ENCODE results near the gene CREM.
"Not testable (repeated sequence)": the region's sequence is repeated elsewhere in the genome, so short reads cannot be mapped to it uniquely, and the experiment has no call there.

The CREM gene

DNA sequence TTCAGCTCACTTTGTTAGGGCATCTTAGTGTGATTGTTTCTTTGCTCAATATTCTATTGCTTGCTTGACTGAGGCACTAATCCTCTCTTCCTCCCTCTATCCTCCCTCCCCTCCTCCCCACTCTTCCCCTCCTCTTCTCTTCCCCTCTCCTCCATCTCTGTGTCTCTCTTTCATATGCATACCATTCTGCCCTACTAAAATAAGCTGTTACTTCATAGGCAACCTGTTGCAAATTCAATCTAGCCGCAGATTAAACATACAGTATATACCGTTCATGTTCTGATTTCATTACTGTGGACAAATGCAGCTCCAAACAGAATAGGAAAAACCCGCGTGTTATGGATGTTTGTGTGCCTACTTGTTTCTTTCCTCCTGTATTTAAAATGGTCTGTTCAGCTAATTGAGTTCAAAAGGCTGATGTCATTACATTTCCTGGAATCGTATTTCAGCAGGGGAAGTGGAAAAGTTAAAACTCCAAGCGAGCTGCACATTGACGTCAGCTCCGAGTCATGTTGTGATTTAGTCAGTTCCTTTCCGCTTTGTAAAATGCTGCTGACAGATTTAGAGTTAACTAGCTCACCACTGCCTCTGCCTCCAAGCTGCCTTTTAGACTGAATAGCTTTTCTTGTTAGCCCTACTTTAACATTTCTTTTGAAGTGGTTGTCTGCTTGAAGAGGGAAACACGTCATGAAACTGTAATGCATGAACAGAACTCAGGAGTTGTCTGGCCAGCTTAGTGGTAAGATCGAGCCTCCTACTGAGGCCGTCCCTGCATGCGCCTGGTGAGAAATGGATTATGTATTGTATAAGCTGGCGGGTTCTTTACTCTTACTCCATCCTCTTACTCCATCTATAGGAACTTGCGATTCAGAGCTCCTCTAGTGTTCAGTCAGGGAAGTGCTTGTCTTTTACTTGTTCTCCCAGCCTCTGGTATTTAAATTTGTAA lies 69.0 kb downstream of the CREM start:
- peak; percentile 88 to 97 for DNase-seq

GRCh38 chr10:35200487-35200886 lies 73.8 kb downstream of the CREM start:
- no peak for DNase-seq

- DNase-seq = no peak
Observed at GRCh38 chr10:35201234-35201633, 74.6 kb downstream of the CREM start.

- DNase-seq = no peak
Observed at GRCh38 chr10:35202050-35202449, 75.4 kb downstream of the CREM start.

DNA sequence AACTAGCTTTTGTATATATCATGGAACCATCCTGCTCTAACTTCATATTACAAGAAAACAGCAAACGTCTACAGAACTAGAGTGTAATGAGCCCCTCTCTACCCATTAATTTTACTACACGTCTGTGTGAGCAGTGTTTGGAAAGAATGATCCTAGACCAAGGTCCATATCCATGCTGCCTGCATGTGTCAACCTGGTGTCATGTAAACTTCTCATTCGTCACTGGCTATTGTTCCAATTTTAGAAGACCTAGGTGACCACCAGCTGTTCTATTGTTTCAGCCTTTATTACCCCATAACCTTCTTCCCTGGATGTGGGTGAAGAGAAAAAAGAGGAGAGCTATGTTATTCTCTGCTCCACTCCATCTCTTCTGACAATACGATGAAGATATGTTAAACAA lies 77.1 kb downstream of the CREM start:
- no peak for DNase-seq

GRCh38 chr10:35204650-35205319 lies 78.1 kb downstream of the CREM start:
- no peak for DNase-seq

- DNase-seq = no peak
Observed at GRCh38 chr10:35206274-35206673, 79.6 kb downstream of the CREM start.

- DNase-seq = no peak
Observed at GRCh38 chr10:35208536-35208935, 81.9 kb downstream of the CREM start.

GRCh38 chr10:35208949-35209613 lies 82.4 kb downstream of the CREM start:
- no peak for DNase-seq

DNA sequence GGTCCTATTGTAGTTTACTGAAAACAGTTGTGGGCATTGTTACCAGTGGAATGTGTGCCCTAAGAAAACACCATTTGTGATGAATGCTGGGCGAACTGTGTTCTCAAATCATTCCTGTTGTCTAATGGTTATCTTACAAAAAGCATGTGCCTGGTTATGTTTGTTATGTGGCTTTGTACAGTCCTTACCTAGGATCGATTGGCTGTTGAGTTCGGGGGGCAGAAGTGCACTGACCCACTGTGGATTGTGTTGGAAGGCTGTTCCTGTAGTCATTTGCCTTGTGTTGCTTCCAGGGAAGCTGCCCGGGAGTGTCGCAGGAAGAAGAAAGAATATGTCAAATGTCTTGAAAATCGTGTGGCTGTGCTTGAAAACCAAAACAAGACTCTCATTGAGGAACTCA lies 84.3 kb downstream of the CREM start:
- DNase-seq = no peak

DNA sequence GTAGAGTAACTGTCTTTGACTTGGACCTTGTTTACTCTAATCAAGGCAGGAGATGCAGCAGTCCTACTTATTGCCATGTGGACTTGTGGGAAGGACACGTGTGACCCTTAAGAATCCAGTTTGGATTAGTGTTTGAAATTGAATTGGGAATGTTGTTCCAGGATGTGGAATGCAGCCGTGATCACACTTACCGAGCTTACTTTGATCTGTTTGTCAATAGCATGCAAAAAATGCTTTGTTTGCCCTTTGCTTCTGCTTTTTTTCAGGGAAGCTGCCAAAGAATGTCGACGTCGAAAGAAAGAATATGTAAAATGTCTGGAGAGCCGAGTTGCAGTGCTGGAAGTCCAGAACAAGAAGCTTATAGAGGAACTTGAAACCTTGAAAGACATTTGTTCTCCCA lies 84.7 kb downstream of the CREM start:
- DNase-seq = no peak

GRCh38 chr10:35212856-35213255 lies 86.2 kb downstream of the CREM start:
- no peak for DNase-seq

GRCh38 chr10:35213699-35214098 lies 87.1 kb downstream of the CREM start:
- DNase-seq = no peak

DNA sequence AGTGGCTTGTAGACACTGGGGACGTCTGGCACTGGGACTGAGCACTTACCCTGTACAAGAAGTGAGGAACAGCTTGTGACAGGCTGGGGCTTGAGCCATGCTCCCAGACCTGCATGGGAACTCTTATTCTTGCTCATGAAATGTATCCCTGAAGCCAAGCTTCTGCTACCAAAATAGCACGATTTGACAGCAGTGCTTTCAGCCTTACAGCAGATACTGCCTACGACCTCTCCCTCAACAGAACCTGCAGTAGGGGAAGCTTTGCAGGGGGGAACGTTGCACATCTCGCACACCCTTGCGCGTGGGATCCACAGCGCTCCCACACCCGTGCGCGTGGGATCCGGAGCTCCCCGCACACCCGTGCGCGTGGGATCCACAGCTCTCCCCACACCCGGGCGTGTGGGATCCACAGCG lies 88.0 kb downstream of the CREM start:
- DNase-seq = no peak

DNA sequence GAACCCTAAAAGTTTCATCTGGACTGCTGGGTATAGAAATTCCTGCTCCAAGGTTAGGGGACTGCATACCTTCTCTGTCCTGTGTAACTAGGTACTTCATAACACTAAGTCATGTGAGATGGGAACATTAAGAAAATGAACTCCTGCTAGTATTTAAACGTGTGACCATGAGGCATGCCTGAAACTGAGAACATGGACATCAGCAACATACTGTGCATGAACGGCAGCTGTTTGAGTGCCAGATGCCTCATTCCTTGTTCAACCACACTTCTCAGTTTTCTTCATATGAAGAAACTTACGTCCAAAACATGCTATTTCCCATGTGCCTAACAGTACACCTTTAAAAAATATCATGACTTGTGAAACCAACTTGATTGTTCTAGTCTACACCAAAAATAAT lies 88.5 kb downstream of the CREM start:
- no peak for DNase-seq

- DNase-seq = no peak
Observed at GRCh38 chr10:35216303-35216905, 89.8 kb downstream of the CREM start.

GRCh38 chr10:35216956-35217355 lies 90.3 kb downstream of the CREM start:
- DNase-seq = not testable (repeated sequence)

DNA sequence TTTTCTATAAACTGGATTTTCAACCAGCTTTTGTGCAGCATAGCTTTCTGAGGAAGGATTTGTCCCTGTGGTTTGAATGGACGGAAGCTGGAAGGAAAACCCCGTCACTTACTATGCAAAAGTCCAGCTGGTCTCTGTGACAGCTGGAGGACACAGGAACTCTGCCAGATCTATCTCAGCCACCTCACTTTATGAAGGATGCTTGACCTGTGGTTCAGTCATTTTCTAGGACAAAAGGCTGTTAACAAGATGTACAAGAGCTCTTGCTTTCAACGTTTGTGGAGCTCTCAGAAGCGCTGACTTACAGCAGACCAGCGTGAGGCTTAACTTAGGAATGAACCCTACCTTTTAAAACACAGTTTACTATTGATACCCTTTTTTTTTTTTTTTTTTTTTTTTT lies 90.8 kb downstream of the CREM start:
- no peak for DNase-seq

GRCh38 chr10:35218339-35218955 lies 91.8 kb downstream of the CREM start:
- DNase-seq = peak; percentile 21 to 70

GRCh38 chr10:35219292-35219691 lies 92.6 kb downstream of the CREM start:
- DNase-seq = no peak

DNA sequence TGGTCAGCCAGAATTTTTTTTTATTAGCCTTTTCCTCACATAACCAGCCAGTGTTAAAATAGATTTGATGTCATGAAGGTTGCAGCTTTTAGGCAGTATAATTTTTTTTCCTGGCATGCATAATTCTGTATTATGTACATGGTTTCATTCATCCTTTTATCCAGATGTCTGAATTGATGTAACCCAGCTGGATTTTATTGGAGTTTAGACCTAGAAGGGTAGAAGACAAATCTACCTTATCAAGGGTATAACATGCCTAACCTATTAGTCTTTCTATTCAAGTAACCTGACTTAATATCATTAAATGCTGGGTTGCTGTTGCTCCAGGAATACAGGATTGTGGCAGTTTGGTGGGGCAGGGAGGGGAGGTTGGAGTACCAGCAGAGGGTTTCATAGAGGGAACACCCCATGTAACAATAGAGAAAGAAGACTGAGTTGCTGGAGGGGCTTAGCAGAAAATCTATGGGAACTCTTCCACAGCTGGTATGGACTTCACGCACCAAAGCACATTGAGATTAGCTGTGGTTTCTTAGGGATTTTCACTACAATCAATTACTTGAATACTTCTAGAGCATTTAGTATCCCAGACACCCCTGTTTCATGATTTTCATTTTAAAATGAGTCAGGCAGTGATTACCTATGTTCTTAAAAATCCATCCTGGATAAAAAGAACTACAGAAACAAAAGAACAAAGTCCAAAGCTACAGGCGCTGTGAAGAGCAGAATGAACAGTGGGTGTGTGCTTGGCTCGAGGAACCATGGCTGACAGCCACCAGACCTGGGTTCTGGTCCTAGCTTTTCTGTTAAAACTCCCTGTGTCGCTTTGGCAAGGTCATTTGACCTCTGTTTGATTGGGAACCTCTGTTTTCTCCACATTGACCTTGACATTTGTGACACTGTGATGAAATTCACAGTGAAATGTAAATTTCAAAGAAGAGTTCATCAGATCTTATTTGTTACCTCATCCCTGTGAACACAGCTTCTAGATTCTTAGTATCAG lies 93.5 kb downstream of the CREM start:
- DNase-seq = no peak

DNA sequence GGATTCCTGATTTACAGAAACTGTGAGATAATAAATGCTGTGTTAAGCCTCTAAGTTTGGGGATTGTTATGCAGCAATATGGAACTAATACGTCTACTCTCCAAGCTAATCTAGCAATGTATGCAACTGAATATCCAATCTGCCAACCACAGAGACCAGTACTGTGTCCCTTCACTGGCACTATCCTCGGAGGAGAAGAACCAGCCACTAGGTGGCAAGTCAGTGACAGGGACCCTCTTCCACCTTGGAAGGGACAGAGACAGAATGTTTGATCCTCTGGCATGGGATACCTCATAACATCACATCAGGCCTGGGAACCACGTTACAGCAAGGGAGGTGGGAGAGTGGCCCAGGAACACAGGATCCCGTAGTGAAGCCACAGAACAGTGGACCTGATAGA lies 96.4 kb downstream of the CREM start:
- no peak for DNase-seq

All from SW 1271 (cell line).